Ascending aorta (tissue), 2 donors: ENCODE data around the gene SNX30. TPM values are rescaled to one million over a fixed set of nuclear protein-coding genes. Genes with fewer than 3 reads are reported as not detected.

Experiments used
- DNase-seq, 2 donors: peaks; one replicate each; pipeline ENCODE4 v3.0.0-alpha.2; 2019; ENCODE audit warnings: low spot score in 2 of 2
- H3K27ac ChIP-seq, 2 donors: fragments of 200-600 bp; sonication (generic); one replicate each; pipeline ENCODE4 v1.5.1; 2016 to 2017; ENCODE audit warnings: mild to moderate bottlenecking in 1 of 2
- H3K27me3 ChIP-seq: fragments of 200-600 bp; sonication (generic); one replicate; pipeline ENCODE4 v1.5.1; 2017
- H3K36me3 ChIP-seq, 2 donors: fragments of 200-600 bp; sonication (generic); one replicate each; pipeline ENCODE4 v1.5.1; 2016
- H3K4me1 ChIP-seq, 2 donors: fragments of 200-600 bp; sonication (generic); one replicate each; pipeline ENCODE4 v1.5.1; 2016 to 2017; ENCODE audit warnings: mild to moderate bottlenecking in 1 of 2
- H3K4me3 ChIP-seq, 2 donors: fragments of 200-600 bp; sonication (generic); one replicate each; pipeline ENCODE4 v1.5.1; 2016 to 2017; ENCODE audit warnings: mild to moderate bottlenecking in 1 of 2
- H3K9me3 ChIP-seq, 2 donors: fragments of 200-600 bp; sonication (generic); one replicate each; pipeline ENCODE4 v1.5.1; 2016
- CTCF ChIP-seq, 3 experiments: fragments of 200-600 bp in 2 of 3; fragments of 450-650 bp in 1 of 3; sonication (generic) in 2 of 3; IDR thresholded peaks; one replicate each; pipeline ENCODE4 v1.5.1; 2016 to 2019; ENCODE audit warnings: antibody characterized with exemption in 3 of 3, mild to moderate bottlenecking in 1 of 3, moderate library complexity in 1 of 3
- intact Hi-C: fragments of 100-400 bp; cut with DNase I; formaldehyde crosslinking; loops from one replicate; pipeline ENCODE4 v1.15.1; 2023
- total RNA-seq: library from RNA; depleted of rRNA; stranded (reverse); fragments of >200 nt; gene quantifications from one replicate; pipeline ENCODE4 v1.1.0, GENCODE V29; 2016

SNX30 gene
- total RNA-seq, 1 donor from 2014 or later, result 4.7 TPM

- Histone ChIP-seq H3K27me3 (no peaks in the 10 kb centered on the region), H3K27ac (no peak overlapping the region), H3K4me3 (no peak overlapping the region), H3K4me1 (peaks cover 5 to 20% of the 10 kb centered on the region in 2 donors), H3K36me3 (no peaks in the 10 kb centered on the region), H3K9me3 (no peaks in the 10 kb centered on the region)
- TF ChIP-seq CTCF (IDR thresholded peaks at IDR 0.05), result no peak
- intact Hi-C loops, result no loop called here
- DNase-seq, result no peak
These were observed 35.4 kb downstream of the SNX30 start for GRCh38 chr9:112785986-112786385.

- no peak overlapping the region for H3K27ac ChIP-seq
- intact Hi-C loops, result no loop called here
- no peaks in the 10 kb centered on the region for H3K9me3 ChIP-seq
- peaks cover 5 to 19% of the 10 kb centered on the region in 2 donors for H3K4me1 ChIP-seq
- H3K4me3 ChIP-seq, result no peak overlapping the region
- H3K36me3 ChIP-seq, result no peaks in the 10 kb centered on the region
- DNase-seq, result no peak
- no peaks in the 10 kb centered on the region for H3K27me3 ChIP-seq
- no peak for TF ChIP-seq CTCF (IDR thresholded peaks at IDR 0.05)
These were observed 36.4 kb downstream of the SNX30 start for GRCh38 chr9:112786829-112787520.

- H3K4me1 ChIP-seq, result peaks cover 5 to 19% of the 10 kb centered on the region in 2 donors
- no peak overlapping the region for H3K4me3 ChIP-seq
- H3K27ac ChIP-seq, result no peak overlapping the region
- no peaks in the 10 kb centered on the region for H3K27me3 ChIP-seq
- no peaks in the 10 kb centered on the region for H3K9me3 ChIP-seq
- H3K36me3 ChIP-seq, result no peaks in the 10 kb centered on the region
- no peak for DNase-seq
- intact Hi-C loops, result no loop called here
- TF ChIP-seq CTCF (IDR thresholded peaks at IDR 0.05), result no peak
These were observed 37.4 kb downstream of the SNX30 start for GRCh38 chr9:112787978-112788377.

GRCh38 chr9:112789473-112789872, 38.9 kb downstream of the SNX30 start:
- no peak overlapping the region for H3K4me3 ChIP-seq
- intact Hi-C loops, result no loop called here
- peaks cover 5 to 15% of the 10 kb centered on the region in 2 donors for H3K4me1 ChIP-seq
- H3K9me3 ChIP-seq, result no peaks in the 10 kb centered on the region
- peak overlapping the region; percentile 60 for H3K27ac ChIP-seq
- H3K27me3 ChIP-seq, result no peaks in the 10 kb centered on the region
- H3K36me3 ChIP-seq, result no peaks in the 10 kb centered on the region
- DNase-seq, result no peak
- TF ChIP-seq CTCF (IDR thresholded peaks at IDR 0.05), result no peak

GRCh38 chr9:112789891-112790774, 39.6 kb downstream of the SNX30 start:
- Histone ChIP-seq H3K36me3 (no peaks in the 10 kb centered on the region), H3K4me1 (peaks cover 5 to 15% of the 10 kb centered on the region in 2 donors), H3K9me3 (no peaks in the 10 kb centered on the region), H3K27ac (peak overlapping the region; percentile 60), H3K4me3 (no peak overlapping the region), H3K27me3 (no peaks in the 10 kb centered on the region)
- DNase-seq, result no peak
- intact Hi-C loops, result loop anchor here (5.0 kb wide), 2 partner anchors 38 to 73 kb away; partner anchors contain the start of genes INIP and SNX30
- no peak for TF ChIP-seq CTCF (IDR thresholded peaks at IDR 0.05)
